D721Med (cell line): Measurements from ENCODE around the gene SNRNP27.

Source experiments
- DNase-seq: peaks from one replicate; pipeline ENCODE4 v3.0.0; 2011; ENCODE audit warnings: low spot score; ENCODE audit not compliant: insufficient read length
- FAIRE-seq: peaks from 2 replicates; lab custom pipeline; 2011; peaks lifted over from hg19 to GRCh38; lab: Jason Lieb, UNC
- CTCF ChIP-seq: IDR thresholded peaks from 2 replicates; pipeline ENCODE4 v1.5.1; 2012; ENCODE audit warnings: mild to moderate bottlenecking, control low read depth; ENCODE audit not compliant: insufficient read depth; ENCODE audit errors: missing control alignments

Gene SNRNP27

GRCh38 chr2:69933839-69934613 is 40.3 kb downstream of the SNRNP27 start:
- TF ChIP-seq CTCF: no peak
- DNase-seq (no peak), FAIRE-seq (no peak)

- TF ChIP-seq CTCF: no peak
- no peak for FAIRE-seq
These were observed 40.8 kb downstream of the SNRNP27 start for GRCh38 chr2:69934614-69934908.

GRCh38 chr2:69935011-69935410 is 41.3 kb downstream of the SNRNP27 start:
- FAIRE-seq (no peak), DNase-seq (no peak)
- TF ChIP-seq CTCF: no peak

More at GRCh38 chr2:69934614-69934908, 40.8 kb downstream of the SNRNP27 start:
- DNase-seq: no peak

- DNase-seq: no peak
- no peak for TF ChIP-seq CTCF
- no peak for FAIRE-seq
These were observed 43.1 kb downstream of the SNRNP27 start for GRCh38 chr2:69936906-69937305.

GRCh38 chr2:69937968-69938367 is 44.2 kb downstream of the SNRNP27 start:
- FAIRE-seq: no peak
- no peak for TF ChIP-seq CTCF
- no peak for DNase-seq

GRCh38 chr2:69939722-69940121 is 46.0 kb downstream of the SNRNP27 start:
- FAIRE-seq (no peak), DNase-seq (no peak)
- no peak for TF ChIP-seq CTCF

GRCh38 chr2:69940691-69941090 is 46.9 kb downstream of the SNRNP27 start:
- TF ChIP-seq CTCF: no peak
- DNase-seq: no peak
- no peak for FAIRE-seq
